Measurements from ENCODE around the gene ZNF445. TPM values are rescaled to one million over a fixed set of nuclear protein-coding genes. Genes with fewer than 3 reads are reported as not detected.

The ZNF445 gene
- total and polyA plus RNA-seq, 10 donors, result 1.2 to 29.0 (median 16.9) TPM

DNA sequence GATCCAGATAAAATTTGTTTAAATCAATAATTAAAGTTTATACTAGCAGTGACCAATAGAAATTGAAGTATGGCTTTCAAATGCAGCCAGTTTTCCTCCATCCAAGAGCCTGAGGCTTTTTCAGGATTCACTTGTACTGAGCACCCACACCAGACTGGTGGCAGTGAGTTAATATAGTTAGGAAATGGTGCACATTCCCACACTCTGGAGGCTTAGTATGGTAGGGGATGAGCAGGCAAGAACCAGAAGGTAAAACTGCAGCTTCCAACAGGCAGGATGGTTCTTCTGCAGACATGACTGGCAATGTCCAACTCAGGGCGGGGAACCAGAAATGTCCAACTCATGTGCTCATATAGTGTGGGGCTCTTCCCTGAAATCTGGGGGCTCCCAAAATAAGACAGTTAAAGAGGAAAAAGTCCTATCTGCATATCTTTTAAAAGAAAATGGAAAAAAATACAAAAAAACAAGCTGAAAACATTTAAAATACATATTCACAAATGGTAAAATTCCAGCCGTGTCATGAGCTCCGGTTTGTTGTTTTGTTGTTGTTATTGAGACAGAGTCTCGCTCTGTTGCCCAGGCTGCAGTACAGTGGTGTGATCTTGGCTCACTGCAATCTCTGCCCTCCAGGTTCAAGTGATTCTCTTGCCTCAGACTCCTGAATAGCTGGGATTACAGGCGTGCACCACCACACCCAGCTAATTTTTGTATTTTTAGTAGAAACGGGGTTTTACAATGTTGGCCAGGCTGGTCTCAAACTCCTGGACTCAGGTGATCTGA lies 18.4 kb upstream of the ZNF445 start:
- Histone ChIP-seq H3K27me3 (replicated peaks in 1 of 7) (no peaks in the 10 kb centered on the region), H3K4me3 (no peak overlapping the region), H3K36me3 (peaks cover 14 to 98% (median 35%) of the 10 kb centered on the region in 6 donors), H3K9me3 (peaks cover 20 to 100% (median 94%) of the 10 kb centered on the region in 8 donors), H3K27ac (no peak overlapping the region), H3K4me1 (no peaks in the 10 kb centered on the region)
- TF ChIP-seq POLR2AphosphoS5 (IDR thresholded peaks at IDR 0.05), result no peak
- TF ChIP-seq POLR2A (IDR thresholded peaks at IDR 0.05), result no peak
- TF ChIP-seq, protein P1, sequence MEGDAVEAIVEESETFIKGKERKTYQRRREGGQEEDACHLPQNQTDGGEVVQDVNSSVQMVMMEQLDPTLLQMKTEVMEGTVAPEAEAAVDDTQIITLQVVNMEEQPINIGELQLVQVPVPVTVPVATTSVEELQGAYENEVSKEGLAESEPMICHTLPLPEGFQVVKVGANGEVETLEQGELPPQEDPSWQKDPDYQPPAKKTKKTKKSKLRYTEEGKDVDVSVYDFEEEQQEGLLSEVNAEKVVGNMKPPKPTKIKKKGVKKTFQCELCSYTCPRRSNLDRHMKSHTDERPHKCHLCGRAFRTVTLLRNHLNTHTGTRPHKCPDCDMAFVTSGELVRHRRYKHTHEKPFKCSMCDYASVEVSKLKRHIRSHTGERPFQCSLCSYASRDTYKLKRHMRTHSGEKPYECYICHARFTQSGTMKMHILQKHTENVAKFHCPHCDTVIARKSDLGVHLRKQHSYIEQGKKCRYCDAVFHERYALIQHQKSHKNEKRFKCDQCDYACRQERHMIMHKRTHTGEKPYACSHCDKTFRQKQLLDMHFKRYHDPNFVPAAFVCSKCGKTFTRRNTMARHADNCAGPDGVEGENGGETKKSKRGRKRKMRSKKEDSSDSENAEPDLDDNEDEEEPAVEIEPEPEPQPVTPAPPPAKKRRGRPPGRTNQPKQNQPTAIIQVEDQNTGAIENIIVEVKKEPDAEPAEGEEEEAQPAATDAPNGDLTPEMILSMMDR (IDR thresholded peaks at IDR 0.05 in 8 of 11, conservative IDR thresholded peaks at IDR 0.05 in 3 of 11), result no peak
- intact Hi-C loops (cut with DNase I; ENCODE audit: low total_unique reads), result no loop called here
- 96 to 97% (median 96%) methylated on average over 6 of the region's 6 CpGs for WGBS, 5 donors
- no peak for DNase-seq

DNA sequence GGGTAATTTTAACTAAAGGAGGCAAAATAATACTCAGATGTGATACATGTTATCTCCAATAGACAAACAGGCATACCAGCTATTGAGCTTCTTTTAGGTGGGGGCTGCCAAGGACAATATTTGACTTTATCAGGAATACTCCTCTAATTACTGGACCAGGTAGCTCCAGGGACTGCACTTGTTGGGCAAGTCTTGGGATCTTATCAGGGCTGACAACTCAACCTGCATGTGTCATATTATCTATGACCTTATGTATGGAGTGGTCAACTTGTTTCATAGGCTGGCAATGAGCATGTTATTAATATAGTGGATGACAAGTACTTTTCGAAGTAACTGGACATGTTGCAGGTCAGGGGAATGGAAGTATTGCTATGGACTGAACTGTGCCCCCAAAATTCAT lies 15.0 kb upstream of the ZNF445 start:
- no peaks in the 10 kb centered on the region for H3K27me3 ChIP-seq (replicated peaks in 1 of 7)
- 93 to 100% (median 100%) methylated on average over 1 of the region's 1 CpG for WGBS, 5 donors

DNA sequence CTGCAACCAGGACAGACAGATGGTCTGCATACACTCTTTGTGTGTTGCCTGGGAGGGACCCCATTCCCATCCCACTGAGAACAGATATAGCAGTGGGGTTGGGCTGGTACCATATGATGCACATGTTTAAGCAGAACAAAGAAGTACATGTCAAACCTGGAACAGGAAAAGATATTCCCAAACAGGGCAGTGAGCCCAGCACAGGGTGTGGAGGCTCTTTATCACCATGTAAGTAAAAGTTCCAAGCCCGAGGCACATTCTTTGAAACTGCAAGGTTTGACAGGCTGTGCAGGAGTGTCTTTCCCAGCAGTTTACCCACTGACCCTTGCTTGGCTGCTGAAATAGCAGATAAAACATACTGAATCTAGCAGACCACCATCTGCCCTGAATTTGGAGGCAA lies 5.3 kb upstream of the ZNF445 start:
- H3K36me3 ChIP-seq, result no peaks in the 10 kb centered on the region
- H3K27me3 ChIP-seq (replicated peaks in 1 of 7), result no peaks in the 10 kb centered on the region
- WGBS, 5 donors, result 63 to 100% (median 85%) methylated on average over 1 of the region's 1 CpG
- intact Hi-C loops (cut with DNase I; ENCODE audit: low total_unique reads), result no loop called here
- no peak overlapping the region for H3K4me3 ChIP-seq
- peaks cover 0 to 6% (median 2%) of the 10 kb centered on the region in 6 donors for H3K4me1 ChIP-seq
- TF ChIP-seq POLR2A (IDR thresholded peaks at IDR 0.05) (no peak), POLR2AphosphoS5 (IDR thresholded peaks at IDR 0.05) (no peak)
- TF ChIP-seq, protein P1 (IDR thresholded peaks at IDR 0.05 in 8 of 11, conservative IDR thresholded peaks at IDR 0.05 in 3 of 11), result no peak
- no peak for DNase-seq
- peaks cover 0 to 26% (median 5%) of the 10 kb centered on the region in 8 donors for H3K9me3 ChIP-seq
- H3K27ac ChIP-seq, result no peak overlapping the region

More for the DNA sequence above, 15.0 kb upstream of the ZNF445 start:
- TF ChIP-seq POLR2AphosphoS5 (IDR thresholded peaks at IDR 0.05) (no peak), POLR2A (IDR thresholded peaks at IDR 0.05) (no peak)
- TF ChIP-seq, protein P1 (IDR thresholded peaks at IDR 0.05 in 8 of 11, conservative IDR thresholded peaks at IDR 0.05 in 3 of 11), result no peak
- no peak overlapping the region for H3K4me3 ChIP-seq
- peaks cover 0 to 70% (median 4%) of the 10 kb centered on the region in 6 donors for H3K36me3 ChIP-seq
- peaks cover 0 to 100% (median 82%) of the 10 kb centered on the region in 8 donors for H3K9me3 ChIP-seq
- intact Hi-C loops (cut with DNase I; ENCODE audit: low total_unique reads), result no loop called here
- DNase-seq, result no peak
- no peaks in the 10 kb centered on the region for H3K4me1 ChIP-seq
- H3K27ac ChIP-seq, result no peak overlapping the region

DNA sequence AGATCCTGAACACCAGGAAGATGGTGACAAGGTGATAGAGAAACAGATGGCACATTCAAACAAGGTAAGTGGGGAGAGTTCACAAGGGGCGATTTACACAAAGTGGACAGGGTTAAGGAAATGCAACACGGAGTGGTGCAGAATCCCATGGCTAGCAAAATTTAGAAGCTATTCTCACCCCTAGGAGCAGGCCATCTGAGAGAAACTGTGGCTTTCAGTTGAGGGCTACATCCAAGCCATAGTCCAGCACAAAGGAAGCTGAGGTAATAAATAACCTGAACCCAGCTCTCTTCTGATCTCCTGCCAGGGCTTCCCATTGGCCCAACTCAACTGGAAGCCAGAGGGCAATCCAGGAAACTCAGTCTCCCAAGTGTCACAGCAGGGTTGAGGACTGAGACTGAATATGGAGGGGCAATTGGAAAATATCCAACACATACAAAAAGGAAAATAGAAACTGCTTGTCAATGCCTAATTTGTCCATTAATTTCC lies 1.2 kb upstream of the ZNF445 start:
- Histone ChIP-seq H3K27me3 (replicated peaks in 1 of 7) (no peaks in the 10 kb centered on the region), H3K27ac (no peak overlapping the region), H3K9me3 (no peaks in the 10 kb centered on the region), H3K4me3 (no peak overlapping the region), H3K4me1 (peaks cover 16 to 41% (median 25%) of the 10 kb centered on the region in 6 donors), H3K36me3 (no peaks in the 10 kb centered on the region)
- no peak for DNase-seq
- 92 to 97% (median 93%) methylated on average over 2 of the region's 2 CpGs for WGBS, 5 donors
- intact Hi-C loops (cut with DNase I; ENCODE audit: low total_unique reads), result no loop called here
- TF ChIP-seq POLR2A (IDR thresholded peaks at IDR 0.05), result no peak
- TF ChIP-seq, protein P1 (IDR thresholded peaks at IDR 0.05 in 8 of 11, conservative IDR thresholded peaks at IDR 0.05 in 3 of 11), result no peak
- TF ChIP-seq POLR2AphosphoS5 (IDR thresholded peaks at IDR 0.05), result no peak
